BJ (cell line): Measurements from ENCODE around the gene CYTH3. TPM values are rescaled to one million over a fixed set of nuclear protein-coding genes. Genes with fewer than 3 reads are reported as not detected.

Experiments
- CTCF ChIA-PET: fragments of 350-600 bp; formaldehyde crosslinking; extraction: SDS; loops from one replicate; lab custom pipeline; 2021; ENCODE audit warnings: antibody characterized with exemption, inconsistent platforms; lab: Yijun Ruan, JAX
- POLR2A ChIA-PET: fragments of 300-600 bp; sonication (Branson Sonifier 250); formaldehyde crosslinking; extraction: SDS; loops from one replicate; lab custom pipeline; 2021; ENCODE audit warnings: antibody characterized with exemption; lab: Charles Lee
- DNase-seq: peaks from one replicate; pipeline ENCODE4 v3.0.0-alpha.2; 2011; ENCODE audit warnings: low read depth
- H3K27me3 ChIP-seq: 2 replicates; pipeline ENCODE4 v1.6.0; 2011; ENCODE audit warnings: low read length; ENCODE audit not compliant: control insufficient read depth, insufficient read depth
- H3K36me3 ChIP-seq: 2 replicates; pipeline ENCODE4 v1.5.1; 2011; ENCODE audit warnings: low read length; ENCODE audit not compliant: control insufficient read depth, insufficient read depth
- H3K4me3 ChIP-seq: 2 replicates; pipeline ENCODE4 v1.5.1; 2011; ENCODE audit warnings: low read depth, mild to moderate bottlenecking, control low read depth, low read length
- polyA plus RNA-seq: library from polyadenylated mRNA; depleted of rRNA; stranded (reverse); fragments of >200 nt; gene quantifications from 2 replicates; pipeline ENCODE4 v1.2.3, GENCODE V29; 2011
- TF ChIP-seq, protein P1 (sequence below): IDR thresholded peaks from 2 replicates; pipeline ENCODE4 v1.5.1; 2011; ENCODE audit warnings: low read depth, mild to moderate bottlenecking, control low read depth, inconsistent platforms, low read length, moderate library complexity; ENCODE audit not compliant: insufficient read depth

The CYTH3 gene
- polyA plus RNA-seq, 1 experiment: 45.5 TPM

DNA sequence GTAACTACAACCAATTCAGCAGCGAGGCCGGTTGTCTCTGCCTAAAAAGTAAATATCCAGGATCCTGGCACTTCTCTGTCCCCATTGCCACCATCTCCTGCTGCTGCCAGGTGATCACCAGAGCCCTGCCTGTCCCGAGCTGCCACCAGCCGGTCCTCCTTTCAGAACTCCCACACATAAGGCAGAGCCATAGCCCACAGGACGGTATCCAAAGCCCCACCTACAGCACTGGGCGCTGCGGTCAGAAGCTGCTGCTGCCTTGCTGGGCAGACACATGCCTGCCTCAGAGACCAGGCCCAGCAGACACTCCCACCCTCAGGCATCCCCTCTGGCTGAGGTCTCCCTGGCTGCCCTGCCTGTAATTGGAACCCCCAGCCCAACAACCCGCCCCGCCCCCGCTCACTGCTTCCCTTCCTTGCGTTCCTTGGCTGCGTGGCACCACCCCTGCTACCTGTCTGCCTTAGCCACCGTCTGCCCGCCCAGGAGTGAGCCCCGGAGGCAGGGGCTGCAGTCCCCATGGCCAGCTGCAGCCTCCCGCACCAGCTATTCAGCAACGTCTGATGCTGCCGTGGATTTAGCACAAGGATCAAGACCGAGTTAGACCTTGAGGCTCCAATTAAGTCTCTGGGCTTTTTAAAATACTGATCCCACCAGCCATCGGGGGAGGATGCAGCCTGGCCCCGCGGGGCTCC lies 100.7 kb downstream of the CYTH3 start:
- ChIA-PET POLR2A (no interaction called here), CTCF (interaction anchor here (1.0 to 1.1 kb wide), 2 partner anchors 11 to 151 kb away, joined by 4 to 8 read pairs; no protein-coding TSS in a partner anchor)
- H3K4me3 ChIP-seq: no peak overlapping the region
- H3K27me3 ChIP-seq: no peaks in the 10 kb centered on the region
- TF ChIP-seq, protein P1, sequence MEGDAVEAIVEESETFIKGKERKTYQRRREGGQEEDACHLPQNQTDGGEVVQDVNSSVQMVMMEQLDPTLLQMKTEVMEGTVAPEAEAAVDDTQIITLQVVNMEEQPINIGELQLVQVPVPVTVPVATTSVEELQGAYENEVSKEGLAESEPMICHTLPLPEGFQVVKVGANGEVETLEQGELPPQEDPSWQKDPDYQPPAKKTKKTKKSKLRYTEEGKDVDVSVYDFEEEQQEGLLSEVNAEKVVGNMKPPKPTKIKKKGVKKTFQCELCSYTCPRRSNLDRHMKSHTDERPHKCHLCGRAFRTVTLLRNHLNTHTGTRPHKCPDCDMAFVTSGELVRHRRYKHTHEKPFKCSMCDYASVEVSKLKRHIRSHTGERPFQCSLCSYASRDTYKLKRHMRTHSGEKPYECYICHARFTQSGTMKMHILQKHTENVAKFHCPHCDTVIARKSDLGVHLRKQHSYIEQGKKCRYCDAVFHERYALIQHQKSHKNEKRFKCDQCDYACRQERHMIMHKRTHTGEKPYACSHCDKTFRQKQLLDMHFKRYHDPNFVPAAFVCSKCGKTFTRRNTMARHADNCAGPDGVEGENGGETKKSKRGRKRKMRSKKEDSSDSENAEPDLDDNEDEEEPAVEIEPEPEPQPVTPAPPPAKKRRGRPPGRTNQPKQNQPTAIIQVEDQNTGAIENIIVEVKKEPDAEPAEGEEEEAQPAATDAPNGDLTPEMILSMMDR: no peak
- DNase-seq: no peak
- H3K36me3 ChIP-seq: peaks cover 38% of the 10 kb centered on the region

DNA sequence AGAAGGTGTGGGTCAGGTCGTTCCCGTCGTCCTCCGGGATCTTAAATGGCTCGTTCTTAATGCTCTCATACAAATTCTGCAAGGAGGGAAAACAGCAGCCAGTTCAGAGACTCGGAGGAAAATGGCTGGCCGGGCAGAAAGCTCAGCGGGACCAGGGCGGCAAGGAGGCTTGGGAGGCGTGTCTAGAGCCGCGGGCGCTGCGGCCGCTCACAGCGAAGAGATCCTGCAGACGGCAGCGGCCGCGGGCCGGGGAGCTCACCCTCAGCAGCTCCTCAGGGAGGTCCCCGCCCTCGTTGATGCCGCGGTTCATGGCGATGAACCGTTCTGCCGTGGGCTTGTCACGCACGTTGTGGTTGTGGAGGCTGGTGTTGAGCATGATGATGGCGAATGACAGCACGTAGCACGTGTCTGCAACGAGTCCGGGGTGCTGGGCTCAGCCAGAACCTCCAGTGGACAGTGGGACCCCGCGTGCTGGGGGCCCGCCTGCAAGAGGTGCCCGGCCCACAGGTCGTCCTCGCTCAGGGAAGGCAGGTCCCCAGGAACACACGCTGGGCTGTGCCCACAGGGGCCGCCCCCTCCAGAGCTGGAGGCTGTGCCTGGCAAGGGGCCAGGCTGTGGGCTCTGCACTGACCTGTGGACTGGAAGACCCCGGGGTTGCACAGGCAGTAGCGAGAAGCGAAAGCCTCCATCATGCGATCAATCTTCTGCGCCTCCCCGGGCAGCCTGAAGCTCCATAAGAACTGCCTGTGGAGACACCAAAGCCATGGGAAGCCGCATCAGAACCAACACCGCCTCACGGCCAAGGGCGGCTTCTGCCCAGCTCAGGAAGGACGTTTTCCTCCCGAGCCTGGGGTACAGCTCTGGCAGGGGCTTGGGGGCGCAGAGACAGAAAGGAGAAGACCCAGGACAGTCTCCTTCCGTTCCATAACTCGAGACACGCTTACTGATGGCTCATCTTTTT lies 101.6 kb downstream of the CYTH3 start:
- H3K36me3 ChIP-seq: peaks cover 39% of the 10 kb centered on the region
- ChIA-PET POLR2A (no interaction called here), CTCF (interaction anchor here (1.0 to 1.1 kb wide), 2 partner anchors 10 to 152 kb away, joined by 4 to 8 read pairs; no protein-coding TSS in a partner anchor)
- H3K27me3 ChIP-seq: no peaks in the 10 kb centered on the region
- TF ChIP-seq, protein P1: no peak
- DNase-seq: no peak
- H3K4me3 ChIP-seq: no peak overlapping the region

DNA sequence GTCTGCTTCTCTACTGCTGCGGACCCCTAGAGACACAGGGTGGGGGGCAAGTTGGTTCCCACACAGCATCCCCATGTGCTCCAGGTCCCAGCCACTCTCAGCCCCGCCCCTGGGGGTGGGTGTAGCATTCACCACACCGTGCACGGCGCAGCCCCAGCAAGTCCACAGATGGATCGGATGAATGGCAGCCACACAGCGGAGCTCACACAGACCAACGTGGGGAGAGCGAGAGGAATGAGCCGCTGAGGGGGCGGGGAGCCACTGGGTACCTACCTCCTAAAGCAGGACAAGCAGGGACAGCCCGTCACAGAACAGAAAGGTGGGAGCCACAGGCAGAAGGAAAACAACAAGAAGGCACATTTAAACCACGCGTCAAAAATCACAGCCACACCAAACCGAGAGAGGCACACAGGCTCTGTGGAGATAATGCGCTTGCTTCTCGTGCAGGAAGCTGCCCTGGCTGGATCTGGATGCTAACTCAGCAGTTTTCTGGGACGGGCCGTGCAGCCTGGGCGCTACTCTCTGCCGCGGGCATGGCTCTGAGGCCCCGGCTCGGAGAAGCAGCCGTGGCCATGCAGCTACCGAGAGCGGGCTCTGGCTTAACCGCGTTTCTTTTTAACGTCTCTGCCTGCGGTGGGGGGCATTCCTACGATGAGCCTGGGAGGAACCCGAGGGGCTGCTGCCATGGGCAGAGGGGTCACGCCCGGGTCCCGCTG lies 102.5 kb downstream of the CYTH3 start:
- CTCF ChIA-PET: no interaction called here
- Histone ChIP-seq H3K27me3 (no peaks in the 10 kb centered on the region), H3K4me3 (no peak overlapping the region), H3K36me3 (peaks cover 39% of the 10 kb centered on the region)
- POLR2A ChIA-PET: no interaction called here
- TF ChIP-seq, protein P1: no peak
- DNase-seq: no peak

DNA sequence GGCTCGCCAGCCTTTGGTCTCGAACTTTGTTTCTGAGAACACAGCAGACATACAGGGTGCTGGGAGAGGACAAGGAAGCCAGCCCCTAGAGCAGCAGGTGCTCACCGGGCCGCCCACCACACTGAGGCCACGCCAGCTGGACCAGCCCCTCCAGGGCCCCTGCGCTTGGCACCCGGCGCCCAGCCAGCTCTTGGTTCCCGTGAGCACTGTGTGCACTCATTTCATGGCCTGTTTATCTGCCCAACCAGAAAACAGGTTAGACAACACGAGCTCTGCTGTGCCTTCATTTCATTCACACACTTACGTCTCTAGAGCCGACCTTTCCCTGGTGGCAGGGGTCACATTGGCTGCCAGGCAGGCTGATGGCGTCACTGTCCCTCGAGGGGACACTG lies 104.0 kb downstream of the CYTH3 start:
- ChIA-PET POLR2A (no interaction called here), CTCF (interaction anchor here (0.6 to 2.4 kb wide), 2 partner anchors 8 to 154 kb away, joined by 3 to 9 read pairs; no protein-coding TSS in a partner anchor)
- TF ChIP-seq, protein P1: no peak

More for the DNA sequence above, 104.0 kb downstream of the CYTH3 start:
- Histone ChIP-seq H3K4me3 (no peak overlapping the region), H3K36me3 (peaks cover 45% of the 10 kb centered on the region), H3K27me3 (no peaks in the 10 kb centered on the region)
- DNase-seq: no peak
